ENCODE results near the gene CAPN5.
"Not testable (repeated sequence)": the region's sequence is repeated elsewhere in the genome, so short reads cannot be mapped to it uniquely, and the experiment has no call there.

The CAPN5 gene

DNA sequence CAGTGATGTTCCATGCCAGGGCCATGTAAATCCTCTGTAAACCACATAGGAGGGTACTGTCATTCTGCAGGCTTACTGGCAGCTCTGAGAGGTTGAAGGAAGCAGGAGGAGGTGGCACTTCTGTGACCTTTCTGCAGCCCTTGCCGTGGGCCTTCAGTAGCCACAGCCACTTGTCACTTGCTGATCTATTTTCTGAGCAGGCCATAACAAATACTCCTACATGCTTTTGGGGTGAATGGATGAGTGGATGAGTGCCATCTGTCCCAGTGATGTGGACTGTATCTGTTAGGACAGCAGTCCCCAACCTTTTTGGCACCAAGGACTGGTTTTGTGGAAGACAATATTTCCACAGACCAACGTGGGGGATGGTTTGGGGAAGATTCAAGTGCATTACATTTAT is 22.4 kb upstream of the CAPN5 start:
- DNase-seq, result no peak

DNA sequence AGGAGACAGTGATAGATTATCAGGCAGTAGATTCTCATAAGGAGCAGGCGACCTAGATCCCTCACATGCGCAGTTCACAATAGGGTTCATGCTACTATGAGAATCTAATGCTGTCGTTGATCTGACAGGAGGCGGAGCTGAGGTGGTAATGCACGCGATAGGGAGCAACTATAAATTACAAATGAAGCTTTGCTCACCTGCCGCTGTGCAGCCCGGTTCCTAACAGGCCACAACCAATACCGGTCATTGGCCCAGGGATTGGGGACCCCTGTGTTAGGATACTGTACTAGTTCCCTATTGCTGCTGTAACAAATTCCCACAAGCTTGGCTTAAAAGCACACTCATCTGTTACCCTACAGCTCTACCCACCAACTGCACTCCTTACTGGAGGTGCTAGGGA is 21.9 kb upstream of the CAPN5 start:
- DNase-seq, result no peak

DNA sequence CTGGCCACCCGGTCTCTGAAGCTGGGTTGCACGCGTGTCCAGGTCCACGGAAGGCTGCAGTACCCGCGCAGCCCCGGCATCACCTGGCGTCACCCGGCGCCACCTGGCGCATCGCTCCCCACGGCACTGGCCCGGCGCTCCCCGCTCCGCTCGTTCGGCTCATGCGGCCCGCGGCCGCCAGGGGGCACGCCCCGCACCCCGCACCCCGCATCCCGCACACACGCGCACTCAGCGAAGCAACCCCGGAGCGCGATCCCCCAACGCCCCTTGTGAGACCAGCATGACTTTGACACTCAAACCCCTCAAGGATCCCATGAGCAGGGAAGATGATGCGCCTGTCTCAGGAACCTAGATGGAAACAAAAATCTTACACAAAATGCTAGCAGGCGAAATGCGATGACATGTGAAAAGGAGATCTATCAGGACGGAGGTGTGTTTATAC is 20.7 kb upstream of the CAPN5 start:
- peak; percentile 83 for DNase-seq

DNA sequence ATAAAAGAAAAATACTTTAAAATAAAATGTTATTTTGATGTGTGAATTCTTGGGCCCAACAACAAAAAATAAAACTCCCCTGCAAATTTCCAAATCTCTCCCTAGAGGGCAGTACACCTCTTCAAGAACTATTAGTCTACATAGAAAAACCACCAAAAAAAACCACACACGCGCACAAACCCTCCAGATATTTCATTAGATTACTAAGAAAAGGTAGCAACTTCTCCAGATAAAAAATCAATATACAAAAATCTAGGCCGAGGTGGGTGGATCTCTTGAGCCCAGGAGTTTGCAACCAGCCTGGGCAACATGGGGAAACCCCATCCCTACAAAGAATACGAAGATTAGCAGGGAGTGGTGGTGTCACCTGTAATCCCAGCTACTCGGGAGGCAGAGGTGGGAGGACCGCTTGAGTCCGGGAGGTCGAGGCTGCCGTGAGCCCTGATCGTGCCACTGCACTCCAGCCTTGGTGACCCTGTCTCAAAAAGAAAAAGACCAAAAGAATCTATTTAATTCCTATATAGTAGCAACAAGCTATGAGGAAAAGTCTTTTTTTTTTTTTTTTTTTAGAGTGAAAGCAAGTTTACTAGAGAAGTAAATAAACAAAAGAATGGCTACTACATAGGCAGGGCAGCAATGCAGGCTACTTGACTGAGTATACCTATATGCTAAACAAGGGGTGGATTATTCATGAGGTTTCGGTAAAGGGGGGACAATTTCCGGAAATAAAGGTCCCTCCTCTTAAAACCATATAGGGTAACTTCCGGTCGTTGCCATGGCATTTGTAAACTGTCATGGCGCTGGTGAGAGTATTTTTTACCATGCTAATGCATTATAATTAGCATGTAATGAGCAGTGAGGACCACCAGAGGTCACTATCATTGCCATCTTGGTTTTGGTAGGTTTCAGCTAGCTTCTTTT is 19.5 kb upstream of the CAPN5 start:
- peak; percentile 88 for DNase-seq

DNA sequence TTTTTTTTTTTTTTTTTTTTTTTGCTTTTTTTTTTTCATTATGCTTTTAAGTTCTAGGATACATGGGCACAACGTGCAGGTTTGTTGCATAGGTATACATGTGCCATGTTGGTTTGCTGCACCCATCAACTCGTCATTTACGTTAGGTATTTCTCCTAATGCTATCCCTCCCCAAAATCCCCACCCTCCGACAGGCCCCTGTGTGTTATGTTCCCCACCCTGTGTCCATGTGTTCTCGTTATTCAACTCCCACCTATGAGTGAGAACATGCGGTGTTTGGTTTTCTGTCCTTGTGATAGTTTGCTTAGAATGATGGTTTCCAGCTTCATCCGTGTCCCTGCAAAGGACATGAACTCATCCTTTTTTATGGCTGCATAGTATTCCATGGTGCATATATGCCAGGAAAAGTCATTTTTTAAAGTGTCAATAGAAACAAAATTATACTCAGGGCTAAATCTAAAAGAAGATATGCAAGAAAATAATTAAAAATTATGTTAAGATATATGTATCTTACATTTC is 18.8 kb upstream of the CAPN5 start:
- not testable (repeated sequence) for DNase-seq

DNA sequence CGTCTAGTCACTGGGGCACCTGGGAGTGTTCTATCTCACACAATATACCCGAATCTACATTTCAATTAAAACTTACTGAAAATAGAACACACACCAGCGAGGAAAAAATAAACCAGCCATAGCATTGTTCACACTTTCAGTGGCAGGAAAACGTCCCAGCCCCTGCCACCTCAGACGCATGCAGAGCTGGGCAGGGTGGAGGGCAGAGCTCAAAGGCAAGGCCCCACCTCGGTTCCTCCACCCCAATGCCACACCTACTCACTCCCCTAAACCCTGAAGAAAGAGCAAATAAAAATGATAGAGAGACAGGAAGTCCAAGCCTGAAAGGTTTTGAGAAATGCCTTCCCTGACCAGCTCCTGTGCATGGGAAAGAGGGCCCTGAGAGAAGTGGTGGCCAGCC is 17.7 kb upstream of the CAPN5 start:
- no peak for DNase-seq

DNA sequence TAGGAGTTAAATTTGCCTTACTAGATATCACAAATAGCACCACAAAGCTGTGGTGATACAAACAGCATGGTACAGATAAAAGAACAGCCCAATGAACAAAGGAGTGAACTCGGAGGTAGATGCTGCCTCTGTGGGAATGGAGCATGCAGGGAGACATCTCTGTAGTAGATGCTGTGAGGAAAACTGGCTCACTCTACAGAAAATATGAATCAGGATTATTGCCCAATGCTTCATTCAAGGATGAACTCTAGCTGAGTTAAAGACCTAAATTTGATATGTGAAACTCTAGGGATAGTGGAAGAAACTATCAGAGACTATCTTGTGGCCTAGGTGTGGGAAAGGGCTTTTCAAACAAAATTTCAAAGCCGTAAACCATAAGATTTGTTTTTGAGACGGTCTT is 15.3 kb upstream of the CAPN5 start:
- no peak for DNase-seq

DNA sequence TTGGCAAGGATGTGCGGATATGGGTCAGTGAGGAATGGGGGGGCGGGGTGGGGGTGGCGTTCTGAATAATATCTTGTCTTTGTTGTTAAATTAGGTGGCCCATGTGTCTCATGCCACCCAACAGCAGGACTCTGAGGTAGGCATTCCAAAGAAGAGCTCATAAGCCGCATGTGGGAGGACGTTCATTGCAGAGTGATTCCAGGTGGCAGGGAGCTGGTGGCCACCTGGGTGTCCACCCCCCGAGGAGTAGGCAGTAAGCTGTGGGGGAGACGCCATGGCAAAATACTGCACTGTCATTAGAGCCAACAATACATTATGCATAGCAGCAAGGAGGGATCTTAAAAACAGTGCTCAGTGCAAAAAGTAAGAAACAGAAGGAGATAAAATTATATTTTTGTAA is 14.3 kb upstream of the CAPN5 start:
- no peak for DNase-seq

DNA sequence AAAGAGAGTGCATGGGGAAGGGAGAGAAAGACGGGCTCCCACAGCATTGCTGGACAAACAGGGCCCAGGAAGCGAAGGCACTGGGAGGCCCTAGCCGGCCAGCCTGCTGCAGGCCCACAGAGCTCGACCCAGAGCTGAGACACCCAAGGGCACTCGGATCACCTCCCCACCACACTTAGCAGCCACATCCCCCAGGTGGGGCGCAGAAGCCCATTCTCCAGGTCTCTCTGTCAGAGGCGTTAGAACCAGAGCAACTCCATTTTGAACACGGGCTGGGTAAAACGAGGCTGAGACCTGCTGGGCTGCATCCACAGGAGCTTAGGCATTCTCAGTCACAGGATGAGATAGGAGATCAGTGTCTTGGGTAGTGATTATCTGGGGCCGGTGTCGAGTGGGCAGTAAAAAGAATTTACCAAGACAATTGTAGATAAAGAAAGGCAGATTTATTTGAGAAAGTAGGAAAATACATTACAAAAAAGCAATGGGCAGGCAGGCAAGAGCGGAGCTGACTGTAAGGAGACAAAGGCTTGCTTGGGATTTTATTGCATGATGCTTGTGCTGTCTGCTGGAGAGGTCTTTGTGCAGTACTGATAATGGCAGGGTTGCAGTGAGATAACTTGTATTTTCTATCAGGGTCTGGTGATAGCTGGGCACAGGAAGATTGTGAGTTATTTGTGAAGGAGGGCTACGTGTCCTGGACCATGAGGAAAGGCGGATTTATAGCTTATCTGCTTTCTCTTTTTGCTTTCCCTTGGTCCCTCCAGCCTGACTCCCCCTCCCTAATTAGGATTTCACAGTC is 13.4 kb upstream of the CAPN5 start:
- no peak for DNase-seq

DNA sequence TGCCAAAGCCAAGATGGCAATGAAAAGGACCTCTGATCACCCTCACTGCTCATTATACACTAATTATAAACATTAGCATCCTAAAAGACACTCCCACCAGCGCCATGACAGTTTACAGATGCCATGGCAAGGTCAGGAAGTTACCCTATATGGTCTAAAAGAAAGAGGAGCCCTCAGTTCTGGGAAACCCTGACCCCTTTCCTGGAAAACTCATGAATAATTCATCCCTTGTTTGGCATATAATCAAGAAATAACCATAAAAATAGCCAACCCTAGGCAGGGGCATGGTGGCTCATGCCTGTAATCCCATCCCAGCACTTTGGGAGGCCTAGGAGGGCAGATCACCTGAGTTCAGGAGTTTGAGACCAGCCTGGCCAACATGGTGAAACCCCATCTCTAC is 12.7 kb upstream of the CAPN5 start:
- DNase-seq, result no peak

DNA sequence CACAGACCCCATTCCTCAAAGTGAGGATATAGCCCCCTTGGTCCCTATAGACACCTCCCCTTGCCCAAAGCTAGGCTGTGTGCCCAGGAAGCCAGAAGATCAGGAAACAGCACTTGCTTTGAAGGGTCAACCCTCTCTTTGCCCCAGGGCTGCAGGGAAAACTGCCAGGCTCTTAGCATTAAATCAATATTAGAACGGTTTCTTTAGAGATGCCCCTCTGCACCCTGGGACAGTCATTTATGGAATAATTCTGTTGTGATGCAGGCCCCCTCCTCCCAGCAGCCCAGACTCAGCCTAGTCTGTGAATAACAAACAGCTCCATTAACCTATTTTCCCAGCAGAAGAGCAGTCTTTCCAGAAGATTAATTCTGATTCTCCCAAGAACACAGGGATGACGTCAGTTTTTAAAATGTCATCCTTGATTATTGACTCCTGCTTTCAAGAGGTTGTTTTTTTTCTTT is 11.6 kb upstream of the CAPN5 start:
- DNase-seq, result no peak

DNA sequence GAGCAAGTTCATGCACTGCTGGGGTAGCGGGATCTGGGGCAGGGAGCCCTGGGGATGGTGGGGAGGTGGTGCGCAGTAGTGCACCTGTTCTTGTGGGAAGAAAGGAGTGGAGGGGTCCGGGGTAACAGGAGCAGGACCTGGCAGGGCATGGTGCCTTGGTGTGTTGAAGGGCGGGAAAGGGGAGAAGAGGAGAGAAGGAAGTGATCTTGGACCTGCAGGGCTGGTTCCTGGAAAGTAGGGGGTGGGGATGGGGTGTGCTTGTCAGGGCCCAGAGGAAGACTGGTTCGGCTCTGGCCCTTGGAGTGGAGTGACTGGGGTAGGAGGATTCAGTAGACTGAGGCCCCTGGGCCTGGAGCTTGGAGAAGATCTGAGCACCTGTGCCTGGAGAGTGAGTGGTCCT is 10.9 kb upstream of the CAPN5 start:
- DNase-seq, result no peak

DNA sequence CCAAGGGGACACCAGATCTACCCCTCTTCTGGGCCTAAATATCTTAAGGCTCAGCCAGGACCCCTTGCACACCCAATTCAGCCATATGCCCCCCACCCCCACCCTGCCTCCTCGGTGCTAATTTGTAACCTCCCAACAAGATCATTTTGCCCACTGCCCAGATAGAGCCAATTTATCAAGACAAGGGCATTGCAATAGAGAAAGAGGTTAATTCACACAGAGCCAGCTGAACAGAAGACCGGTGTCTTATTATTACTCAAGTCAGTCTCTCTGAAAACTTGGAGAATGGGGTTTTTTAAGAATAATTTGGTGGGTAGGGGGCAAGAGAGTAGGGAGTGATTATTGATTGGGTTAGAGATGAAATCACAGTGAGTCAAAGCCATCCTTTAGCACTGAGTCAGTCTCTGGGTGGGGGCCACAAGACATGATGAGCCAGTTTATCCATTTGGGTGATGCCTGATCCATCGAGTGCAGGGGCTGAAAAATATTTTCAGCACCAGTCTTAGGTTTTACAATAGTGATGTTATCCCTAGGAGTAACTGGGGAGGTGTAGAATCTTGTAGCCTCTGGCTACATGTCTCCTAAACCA is 9.9 kb upstream of the CAPN5 start:
- DNase-seq, result no peak

DNA sequence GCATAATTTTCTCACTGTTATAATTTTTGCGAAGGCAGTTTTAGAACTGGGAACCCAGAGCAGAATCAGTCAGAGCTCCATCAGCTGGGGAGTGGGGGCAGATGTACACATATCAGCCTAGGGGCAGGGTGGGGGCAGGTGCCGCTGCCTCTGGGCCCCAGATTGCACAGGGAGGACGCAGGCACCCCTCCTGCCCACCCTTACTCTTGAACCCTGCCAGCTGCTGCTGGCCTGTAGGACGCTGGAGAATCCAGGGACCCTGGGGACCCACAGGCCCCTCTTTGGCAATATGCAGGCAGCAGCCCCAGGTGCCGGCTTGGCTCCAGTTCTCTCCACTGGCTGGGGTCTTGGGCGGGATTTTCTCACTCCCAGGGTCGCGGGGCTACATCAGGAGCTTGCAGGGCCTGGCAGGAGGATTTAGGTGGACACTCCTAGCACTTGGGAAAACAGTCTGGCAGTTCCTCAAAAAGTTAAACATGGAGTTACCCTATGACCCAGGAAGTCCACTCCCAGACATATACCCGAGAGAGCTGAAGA is 8.8 kb upstream of the CAPN5 start:
- no peak for DNase-seq

DNA sequence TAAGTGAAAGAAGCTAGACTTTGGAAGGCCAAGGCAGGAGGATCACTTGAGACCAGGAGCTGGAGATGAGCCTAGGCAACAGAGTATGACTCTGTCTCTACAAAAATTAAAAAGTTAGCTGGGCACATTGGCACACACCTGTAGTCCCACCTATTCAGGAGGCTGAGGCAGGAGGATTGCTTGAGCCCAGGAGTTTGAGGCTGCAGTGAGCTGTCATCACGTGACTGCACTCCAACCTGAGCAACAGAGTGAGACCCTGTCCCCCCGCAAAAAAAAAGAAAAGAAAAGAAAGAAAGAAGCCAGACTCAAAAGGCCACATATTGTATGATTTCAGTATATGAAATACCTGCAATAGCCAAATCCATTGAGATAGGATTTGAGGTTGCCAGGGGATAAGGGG is 7.9 kb upstream of the CAPN5 start:
- DNase-seq, result no peak

DNA sequence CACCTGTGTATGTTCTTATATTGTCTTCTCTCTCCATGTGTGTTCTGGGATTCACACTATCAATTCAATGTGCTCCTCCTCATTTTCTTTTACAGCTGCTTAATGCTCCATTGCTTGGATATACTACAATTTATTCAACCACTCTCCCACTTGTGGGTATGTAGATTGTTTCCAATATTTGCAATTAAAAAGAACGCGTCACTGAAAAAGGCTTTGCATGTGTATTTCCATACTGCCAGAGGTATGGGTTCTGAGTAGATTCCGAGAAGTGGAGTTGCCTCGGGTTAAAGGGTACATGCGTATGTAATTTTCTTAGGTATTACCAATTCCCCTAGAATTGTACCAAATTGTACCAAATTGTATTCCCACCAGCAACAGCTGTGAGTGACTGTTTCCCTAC is 7.0 kb upstream of the CAPN5 start:
- DNase-seq, result no peak

DNA sequence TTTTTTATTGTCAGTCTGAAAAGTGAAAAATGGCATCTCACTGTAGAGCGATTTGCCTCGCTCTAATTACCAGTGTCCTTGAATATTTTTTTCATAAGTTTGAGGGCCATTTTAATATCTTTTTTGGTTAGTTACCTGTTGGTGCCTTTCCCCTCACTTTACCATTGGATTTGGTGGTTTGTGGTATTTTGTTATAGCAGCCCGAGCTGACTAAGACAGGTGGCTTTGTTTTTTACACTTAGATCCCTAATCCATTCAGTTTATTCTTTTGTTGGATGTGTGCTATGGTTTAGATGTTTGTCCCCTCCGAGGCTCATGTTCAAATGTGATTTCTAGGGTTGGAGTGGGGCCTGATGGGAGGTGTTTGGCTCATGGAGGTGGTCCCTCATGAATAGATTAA is 6.5 kb upstream of the CAPN5 start:
- DNase-seq, result no peak

DNA sequence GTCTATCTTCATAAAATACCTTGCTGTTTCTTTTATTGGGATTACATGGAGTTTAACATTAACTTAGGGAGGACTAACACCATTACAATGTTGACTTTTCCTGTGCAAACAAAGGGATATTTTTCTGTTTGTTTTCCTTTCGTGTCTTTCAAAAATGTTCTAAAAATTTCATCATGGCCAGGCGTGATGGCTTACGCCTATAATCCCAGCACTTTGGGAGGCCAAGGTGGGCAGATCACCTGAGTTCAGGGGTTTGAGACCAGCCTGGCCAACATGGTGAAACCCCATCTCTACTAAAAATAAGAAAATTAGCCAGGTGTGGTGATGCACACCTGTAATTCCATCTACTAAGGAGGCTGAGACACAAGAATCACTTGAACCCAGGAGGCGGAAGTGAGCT is 5.5 kb upstream of the CAPN5 start:
- DNase-seq, result not testable (repeated sequence)

DNA sequence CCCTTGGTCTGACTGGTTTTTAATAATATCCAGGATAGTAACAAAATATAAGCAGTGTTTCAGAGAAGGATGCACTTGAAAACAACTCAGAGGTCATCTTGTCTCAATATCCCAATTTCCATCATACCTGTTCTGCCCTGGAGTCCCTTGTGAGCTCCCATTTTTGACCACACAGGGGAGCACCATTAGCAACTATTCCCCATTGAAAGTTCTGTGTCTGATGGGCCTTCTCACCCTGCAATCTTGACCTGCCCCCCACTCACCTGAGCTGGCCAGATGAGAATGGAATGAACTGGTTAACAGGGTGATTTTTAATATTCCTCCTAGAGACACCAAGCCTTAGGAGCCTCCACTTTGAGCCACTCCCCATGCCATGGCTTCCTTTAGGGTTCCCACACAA is 3.8 kb upstream of the CAPN5 start:
- DNase-seq, result no peak

DNA sequence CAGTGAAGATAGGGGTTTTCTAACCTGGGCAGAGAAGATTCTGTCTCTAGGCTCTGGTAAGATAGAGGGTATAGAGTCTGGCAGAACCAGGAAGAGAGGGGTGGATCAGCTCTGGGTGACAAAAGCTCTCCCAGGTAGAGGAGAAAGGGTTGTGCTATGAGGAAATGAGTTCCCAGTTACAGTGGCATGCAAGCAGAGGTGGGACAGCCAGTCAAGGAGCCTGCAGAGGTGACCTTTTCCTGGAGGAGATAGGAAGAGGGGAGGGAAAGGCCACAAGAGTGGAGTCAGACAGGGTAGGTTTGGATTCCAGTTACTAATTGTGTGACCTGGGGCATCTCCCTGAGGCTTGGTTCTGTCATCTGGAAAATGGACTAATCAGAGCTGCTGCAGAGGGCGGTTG is 3.4 kb upstream of the CAPN5 start:
- DNase-seq, result no peak

DNA sequence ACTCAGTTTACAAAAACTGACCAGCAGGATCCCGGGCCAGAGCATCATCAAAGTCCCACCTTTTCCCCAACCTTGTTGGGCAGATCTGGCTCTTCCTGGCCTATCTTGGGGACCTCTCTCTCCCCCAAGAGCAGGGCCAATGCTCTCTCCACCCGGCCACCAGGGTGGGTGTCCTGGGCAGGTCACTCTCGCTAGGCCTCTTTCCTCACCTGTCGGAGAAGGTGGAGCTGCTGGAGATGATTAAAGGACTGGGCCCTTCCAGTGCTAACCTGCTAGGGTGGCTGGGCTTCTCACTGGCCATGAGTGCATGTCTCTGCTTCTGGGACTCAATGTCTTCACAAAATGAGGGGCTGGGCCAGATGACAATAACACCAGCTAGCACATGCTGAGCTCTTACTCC is 2.9 kb upstream of the CAPN5 start:
- no peak for DNase-seq

DNA sequence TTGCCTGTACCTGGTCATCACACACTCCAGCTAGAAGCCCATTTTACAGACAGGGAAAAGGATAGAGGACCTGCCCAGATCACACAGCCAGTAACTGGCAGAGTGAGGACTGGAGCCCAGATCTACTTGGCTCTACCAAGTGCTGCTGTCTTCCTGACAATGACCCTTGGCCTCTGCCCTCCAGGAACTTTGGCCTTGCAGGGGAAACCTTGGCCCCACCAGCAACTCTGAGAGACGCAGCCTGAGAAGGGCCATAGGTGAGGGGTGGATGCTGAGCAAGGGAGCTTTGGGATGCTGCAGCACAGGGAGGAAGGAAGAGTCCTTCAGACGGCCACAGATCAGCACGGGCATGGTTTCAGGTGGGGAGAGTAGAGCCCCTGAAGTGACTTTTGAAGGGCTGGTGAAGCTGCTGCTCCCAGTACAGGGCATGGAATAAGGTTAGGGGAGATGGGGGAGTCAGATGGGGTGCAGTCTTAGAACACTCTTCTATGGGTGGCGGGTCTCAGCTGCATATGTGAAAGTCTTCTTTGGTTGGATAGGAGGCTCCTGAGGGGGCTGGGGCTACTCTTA is 2.0 kb upstream of the CAPN5 start:
- DNase-seq, result no peak

DNA sequence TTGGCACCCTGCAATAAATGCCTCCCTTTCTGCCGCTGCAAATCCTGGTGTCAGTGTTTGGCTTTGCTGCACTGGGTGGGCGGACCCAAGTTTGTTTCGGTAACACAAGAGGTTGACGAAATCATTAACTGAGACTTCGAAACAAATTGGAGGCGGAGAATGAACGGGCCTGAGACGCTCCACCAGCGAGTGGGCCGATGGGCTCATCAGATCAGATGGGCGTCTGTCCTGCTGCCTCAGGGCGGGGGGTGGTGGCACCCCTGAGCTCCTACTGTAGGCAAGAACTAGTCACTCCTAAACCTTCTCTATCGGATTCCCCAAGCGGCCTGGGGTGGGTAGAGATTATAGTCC is 918 bp upstream of the CAPN5 start:
- no peak for DNase-seq
